Astrocyte of the hippocampus (primary cell): ENCODE measurements around the gene NBPF15.
"Not testable (repeated sequence)": the region's sequence is repeated elsewhere in the genome, so short reads cannot be mapped to it uniquely, and the experiment has no call there.

Experiments
- DNase-seq: peaks from one replicate; pipeline ENCODE4 v3.0.0; 2011; ENCODE audit warnings: low read depth, low spot score

The NBPF15 gene, protein sequence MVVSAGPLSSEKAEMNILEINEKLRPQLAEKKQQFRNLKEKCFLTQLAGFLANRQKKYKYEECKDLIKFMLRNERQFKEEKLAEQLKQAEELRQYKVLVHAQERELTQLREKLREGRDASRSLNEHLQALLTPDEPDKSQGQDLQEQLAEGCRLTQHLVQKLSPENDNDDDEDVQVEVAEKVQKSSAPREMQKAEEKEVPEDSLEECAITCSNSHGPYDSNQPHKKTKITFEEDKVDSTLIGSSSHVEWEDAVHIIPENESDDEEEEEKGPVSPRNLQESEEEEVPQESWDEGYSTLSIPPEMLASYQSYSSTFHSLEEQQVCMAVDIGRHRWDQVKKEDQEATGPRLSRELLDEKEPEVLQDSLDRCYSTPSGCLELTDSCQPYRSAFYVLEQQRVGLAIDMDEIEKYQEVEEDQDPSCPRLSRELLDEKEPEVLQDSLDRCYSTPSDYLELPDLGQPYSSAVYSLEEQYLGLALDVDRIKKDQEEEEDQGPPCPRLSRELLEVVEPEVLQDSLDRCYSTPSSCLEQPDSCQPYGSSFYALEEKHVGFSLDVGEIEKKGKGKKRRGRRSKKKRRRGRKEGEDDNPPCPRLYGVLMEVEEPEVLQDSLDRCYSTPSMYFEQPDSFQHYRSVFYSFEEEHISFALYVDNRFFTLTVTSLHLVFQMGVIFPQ

DNA sequence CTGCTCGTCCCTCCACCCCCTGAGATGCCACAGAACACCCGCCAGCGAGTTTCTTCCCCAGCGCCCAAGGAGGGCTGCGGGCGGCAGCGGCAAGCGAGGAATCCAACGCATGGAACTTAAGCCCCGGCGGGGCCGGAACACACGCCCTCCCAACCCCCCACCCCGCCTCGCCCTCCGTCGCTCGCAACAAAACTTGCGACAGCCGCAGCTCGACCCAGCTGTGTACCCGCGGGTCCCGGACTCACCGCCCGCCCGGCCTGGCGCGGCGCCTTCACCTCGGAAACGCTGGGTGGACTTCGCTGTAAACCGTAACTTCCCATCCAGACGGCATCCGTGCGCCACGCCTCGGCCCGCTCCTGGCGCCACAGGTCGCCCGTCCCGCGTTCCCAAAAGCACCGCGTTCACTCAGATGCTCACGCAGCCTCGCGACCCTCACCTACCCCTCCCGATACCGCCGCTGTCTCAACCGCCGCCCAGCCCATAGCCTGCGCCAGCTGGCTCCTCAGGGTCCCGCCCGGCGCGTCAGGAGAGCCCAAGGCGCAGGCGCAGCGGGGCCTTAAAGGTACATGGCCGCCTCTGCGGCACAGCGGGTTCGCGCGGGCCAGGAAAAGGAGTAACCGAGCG, at the start of gene NBPF15:
NBPF15 (minus strand) TSS at position 534 of the 624 bp plus-strand sequence. CDS start 21,666 bp downstream, outside the sequence.
- DNase-seq = peak; percentile 75

GRCh38 chr1:144496429-144496828, 35.0 kb upstream of the NBPF15 start:
- not testable (repeated sequence) for DNase-seq

DNA sequence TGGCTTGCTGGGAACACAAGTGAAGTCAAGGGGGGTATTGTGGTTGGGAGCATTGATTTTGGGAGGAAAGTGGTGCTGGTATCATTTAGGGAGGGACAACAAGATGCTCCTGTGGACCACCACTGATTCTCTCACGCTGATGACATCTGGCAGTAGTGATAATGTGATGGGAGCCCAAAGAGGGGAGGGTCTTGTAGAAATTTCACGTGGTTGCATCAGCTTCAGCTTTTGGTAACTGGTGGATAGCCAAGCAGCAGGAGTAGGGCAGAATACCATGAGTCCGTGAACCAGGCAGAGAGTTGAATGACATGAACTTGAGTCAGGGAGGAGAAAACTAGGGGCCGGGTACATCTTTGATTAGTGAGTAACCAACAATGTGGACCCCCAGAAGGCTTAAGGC, 32.7 kb upstream of the NBPF15 start:
- DNase-seq = not testable (repeated sequence)

DNA sequence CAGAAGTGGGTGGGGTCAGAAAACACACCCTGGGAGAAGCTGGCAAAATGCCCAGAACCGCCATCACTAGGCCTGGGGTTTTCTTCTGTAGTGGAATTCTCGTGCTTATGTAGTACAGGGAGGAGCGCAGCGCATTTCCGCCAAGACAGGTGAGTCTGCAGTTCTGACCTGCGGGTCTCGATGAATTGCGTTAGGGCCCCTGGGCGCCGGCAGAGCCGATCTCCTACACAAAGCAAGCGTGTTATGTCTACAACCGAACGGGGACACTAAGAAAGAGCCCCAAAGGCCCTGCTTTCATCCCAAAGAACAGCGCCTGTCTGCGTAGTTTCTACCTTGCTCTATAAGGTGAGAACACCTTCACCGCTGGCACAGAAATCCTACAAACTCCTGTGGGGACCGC, 28.9 kb upstream of the NBPF15 start:
- DNase-seq = peak; percentile 0

DNA sequence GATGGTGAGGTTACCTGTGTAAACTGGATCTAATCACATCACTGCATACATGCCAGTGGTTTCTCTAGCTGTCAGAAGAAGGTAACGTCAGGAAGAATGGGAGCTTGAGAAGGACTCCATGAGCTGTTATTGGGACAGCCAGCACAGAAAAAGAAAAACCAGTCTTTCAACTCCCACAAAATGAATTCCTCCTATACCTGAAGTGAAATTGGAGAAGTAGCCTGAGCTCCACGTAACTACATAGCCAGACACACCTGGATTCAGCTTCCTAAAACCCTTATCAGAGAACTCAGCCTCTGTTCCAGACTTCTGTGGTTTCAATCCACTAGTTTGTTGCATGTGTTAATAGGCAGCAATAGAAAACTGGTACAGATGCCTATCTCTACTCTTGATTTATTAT, 25.5 kb upstream of the NBPF15 start:
- DNase-seq = not testable (repeated sequence)

DNA sequence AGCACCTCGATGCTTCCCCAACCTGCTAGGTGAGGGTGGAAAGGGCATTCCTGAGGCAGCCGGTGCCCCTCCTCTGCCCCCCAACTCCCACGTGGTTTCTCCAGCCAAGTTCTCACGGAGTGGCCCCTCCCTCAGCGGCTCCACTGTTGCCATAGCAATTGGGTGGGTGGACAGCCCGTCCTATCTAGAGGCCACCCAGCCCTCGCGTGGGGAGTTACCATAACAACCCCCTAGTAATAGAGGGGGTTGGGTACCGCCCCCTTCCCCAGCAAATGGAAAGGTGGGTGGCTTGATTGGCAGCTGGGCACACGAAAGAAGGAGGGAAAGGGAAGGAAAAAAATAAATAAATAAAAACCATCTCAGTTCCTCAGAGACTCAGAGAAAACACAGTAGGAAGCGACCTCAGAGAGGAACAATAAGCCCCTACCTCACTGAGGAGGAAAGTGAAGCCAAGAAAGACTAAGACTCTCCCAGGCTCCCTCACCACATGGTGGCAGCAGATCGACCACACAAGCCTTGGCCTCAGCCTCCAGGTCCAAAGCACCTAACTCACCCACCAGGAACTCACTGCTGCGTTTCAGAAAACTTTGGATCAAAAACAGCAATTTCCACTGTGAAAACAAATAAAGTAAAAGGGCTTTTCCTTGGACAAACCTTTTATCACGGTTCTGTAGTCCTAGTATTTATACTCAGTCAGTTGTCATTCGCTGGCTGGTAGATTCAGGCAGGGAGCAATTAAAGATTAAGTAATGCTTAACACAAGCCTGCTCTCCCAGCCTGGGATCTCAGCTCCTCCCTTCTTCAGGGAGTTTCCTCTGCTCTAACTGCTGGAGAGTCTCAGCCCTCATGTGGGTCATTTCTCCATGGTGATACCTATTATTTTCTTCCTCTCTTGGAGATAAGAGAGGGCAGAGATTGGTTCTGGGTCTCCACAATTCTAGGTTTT, 23.9 kb upstream of the NBPF15 start:
- not testable (repeated sequence) for DNase-seq

DNA sequence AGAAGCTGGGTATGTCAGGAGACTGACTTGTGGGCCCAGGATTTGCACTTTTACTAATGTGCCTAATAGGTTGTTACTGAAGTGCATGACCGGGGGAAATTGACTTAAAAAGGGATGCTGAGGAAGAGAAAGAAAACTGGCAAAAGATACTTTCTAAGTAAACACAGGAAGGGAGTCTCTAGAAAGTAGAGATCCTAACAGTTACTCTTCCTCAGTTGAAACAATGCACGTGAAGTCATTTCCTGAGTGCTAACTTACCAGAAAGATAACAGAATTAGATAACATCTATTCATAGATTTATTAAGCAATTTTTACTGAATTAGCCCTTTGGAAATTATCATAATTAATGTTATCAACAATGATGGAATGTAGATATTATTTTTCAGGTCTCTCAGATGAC, 12.4 kb upstream of the NBPF15 start:
- not testable (repeated sequence) for DNase-seq

DNA sequence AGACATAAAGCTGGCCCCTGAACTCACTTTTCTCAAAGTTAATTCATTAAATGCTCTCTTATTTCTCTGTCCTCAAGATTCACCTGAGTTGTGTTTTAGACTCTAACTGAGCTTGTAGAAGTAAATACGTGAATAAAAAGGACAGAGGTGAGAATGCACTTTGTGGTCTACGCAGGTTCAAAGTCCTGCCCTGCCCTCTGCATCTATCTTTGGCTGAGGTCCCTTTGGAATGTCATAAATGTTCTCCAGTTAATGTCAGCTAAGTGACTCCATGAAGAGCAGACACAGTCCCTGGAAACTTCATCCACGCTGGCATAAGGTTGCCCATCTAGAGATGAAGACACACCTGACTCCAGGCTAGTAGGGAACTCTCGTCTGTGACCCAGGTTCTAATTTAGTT, 10.0 kb upstream of the NBPF15 start:
- DNase-seq = not testable (repeated sequence)

DNA sequence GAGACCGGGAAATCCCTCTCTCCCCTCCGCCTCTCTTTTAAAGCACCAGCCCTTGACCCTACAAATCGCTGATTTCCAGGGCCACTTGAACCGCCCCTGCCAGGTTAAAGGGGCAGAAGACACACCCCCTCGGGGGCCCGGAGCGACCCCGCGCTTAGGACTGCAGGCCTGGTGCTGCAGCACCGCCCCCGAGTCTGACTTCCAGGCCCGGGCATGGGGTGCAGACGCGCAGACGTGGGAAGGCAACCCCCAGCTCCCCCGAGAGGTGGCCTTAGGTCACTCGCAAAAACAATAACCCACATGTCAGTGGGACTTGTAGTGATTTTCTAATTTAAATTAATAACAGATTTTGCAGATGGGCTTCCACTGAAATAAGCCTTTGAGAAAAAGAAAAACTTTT, 309 bp upstream of the NBPF15 start:
- DNase-seq = not testable (repeated sequence)

DNA sequence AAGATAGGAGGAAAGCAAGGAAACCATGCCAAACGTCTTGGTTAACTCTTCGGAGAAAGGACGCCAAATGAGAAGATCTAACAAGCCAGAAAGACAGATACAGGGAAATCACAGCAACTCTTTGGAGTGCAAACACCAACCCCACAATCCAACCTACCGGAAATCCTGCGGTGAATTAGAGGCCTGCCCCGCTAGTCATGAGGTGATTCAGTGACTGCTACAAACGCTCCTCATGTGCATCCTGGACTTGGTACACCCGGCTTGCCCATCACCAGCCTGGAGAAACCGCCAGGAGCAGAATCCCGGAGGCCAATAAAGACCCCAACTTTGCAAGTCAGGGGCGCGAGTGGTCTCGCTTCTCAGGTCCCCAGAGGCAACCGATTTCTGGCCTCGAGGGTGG, 783 bp downstream of the NBPF15 start:
- DNase-seq = not testable (repeated sequence)

- not testable (repeated sequence) for DNase-seq
These were observed 19.1 kb downstream of the NBPF15 start for GRCh38 chr1:144442402-144442801.

GRCh38 chr1:144439737-144440136, 21.7 kb downstream of the NBPF15 start:
- DNase-seq = not testable (repeated sequence)

GRCh38 chr1:144418891-144419694, 42.4 kb downstream of the NBPF15 start:
- peak; percentile 77 for DNase-seq

- not testable (repeated sequence) for DNase-seq
These were observed 47.9 kb downstream of the NBPF15 start for GRCh38 chr1:144413404-144414118.

DNA sequence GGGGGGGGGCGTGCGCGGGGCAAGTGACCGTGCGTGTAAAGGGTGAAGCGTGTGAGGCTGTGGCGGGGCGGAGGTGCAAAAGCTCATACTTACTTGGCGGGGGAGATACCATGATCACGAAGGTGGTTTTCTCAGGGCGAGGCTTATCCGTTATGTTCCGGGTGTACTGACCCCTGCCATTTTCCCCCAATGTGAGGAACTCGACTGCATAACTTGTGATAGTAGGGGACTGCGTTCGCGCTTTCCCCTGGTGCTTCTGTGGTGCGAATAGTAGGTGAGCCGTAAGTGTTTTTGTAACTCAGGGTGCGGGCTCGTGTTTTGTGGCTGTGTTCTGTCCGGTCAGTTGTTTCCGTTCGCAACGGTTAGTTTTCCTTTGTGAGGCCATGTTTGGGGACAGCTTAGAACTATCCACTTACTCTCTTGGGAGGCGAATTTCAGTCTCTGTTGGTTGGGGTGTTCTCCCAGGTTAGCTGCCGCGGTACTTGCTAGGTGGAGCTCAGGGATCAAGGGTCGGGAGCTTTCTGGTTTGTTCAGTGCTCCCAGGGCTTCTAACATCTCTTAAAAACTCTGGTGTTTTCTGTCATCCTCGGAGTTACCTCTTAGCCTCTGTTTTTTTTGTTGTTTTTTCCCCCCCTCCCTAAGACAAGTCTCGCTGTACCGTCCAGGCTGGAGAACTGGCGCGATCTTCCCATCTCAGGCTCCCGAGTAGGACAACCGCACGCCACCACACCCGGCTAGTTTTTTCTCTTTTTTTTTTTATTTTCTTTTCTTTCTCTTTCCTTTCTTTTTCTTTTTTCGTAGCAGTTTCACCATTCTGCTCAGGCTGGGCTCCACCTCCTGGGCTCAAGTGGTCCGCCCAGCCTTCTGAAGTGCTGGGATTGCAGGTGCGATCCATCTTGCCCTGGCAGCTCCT, 48.7 kb downstream of the NBPF15 start:
- peak; percentile 99 for DNase-seq

- peak; percentile 93 for DNase-seq
These were observed 49.4 kb downstream of the NBPF15 start for GRCh38 chr1:144412068-144412471.

GRCh38 chr1:144402807-144403206, 58.7 kb downstream of the NBPF15 start:
- not testable (repeated sequence) for DNase-seq

DNA sequence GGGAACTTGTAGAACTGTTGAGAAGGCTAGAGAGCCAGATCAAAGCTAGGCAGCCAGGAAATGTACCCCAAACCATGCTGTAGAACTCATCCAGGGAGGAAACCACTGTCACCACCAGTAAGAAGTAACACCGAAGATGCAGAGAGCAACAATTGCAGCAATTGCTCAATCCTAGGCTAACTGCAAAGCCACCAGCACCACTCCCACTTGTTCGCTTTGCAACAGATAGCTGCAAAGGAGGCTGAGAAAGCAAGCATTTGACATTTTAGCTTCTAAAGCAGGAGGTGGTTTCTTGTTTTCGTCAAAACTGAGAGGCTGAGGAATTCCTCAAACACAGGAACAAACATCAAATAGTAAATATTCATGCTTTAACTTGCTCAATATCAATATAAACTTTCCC, 89.8 kb downstream of the NBPF15 start:
- not testable (repeated sequence) for DNase-seq
